IPS-18c (cell line): ENCODE data around the gene BCL11A.

Experiments used
- H3K4me3 ChIP-seq: 2 replicates; pipeline ENCODE4 v1.7.0; 2013; ENCODE audit warnings: low read depth, mild to moderate bottlenecking, low read length, moderate library complexity; ENCODE audit not compliant: insufficient read depth
- H3K9me3 ChIP-seq: one replicate; pipeline ENCODE4 v1.6.1; 2013; ENCODE audit warnings: mild to moderate bottlenecking, low read length, moderate library complexity; ENCODE audit not compliant: control insufficient read depth, insufficient read depth

The BCL11A gene

GRCh38 chr2:60504049-60504448 is 49.4 kb downstream of the BCL11A start:
- H3K4me3 ChIP-seq, result no peak overlapping the region
- H3K9me3 ChIP-seq, result no peaks in the 10 kb centered on the region

- Histone ChIP-seq H3K9me3 (no peaks in the 10 kb centered on the region), H3K4me3 (no peak overlapping the region)
These were observed 51.3 kb downstream of the BCL11A start for GRCh38 chr2:60502144-60502543.

- H3K9me3 ChIP-seq, result no peaks in the 10 kb centered on the region
- no peak overlapping the region for H3K4me3 ChIP-seq
These were observed 52.6 kb downstream of the BCL11A start for GRCh38 chr2:60500861-60501260.

- no peaks in the 10 kb centered on the region for H3K9me3 ChIP-seq
- H3K4me3 ChIP-seq, result no peak overlapping the region
These were observed 53.7 kb downstream of the BCL11A start for GRCh38 chr2:60499651-60500265.

GRCh38 chr2:60498816-60499429 is 54.5 kb downstream of the BCL11A start:
- no peaks in the 10 kb centered on the region for H3K9me3 ChIP-seq
- no peak overlapping the region for H3K4me3 ChIP-seq

- no peak overlapping the region for H3K4me3 ChIP-seq
- no peaks in the 10 kb centered on the region for H3K9me3 ChIP-seq
These were observed 55.2 kb downstream of the BCL11A start for GRCh38 chr2:60498127-60498815.

GRCh38 chr2:60497500-60497899 is 56.0 kb downstream of the BCL11A start:
- Histone ChIP-seq H3K4me3 (no peak overlapping the region), H3K9me3 (no peaks in the 10 kb centered on the region)

- H3K4me3 ChIP-seq, result no peak overlapping the region
These were observed 56.5 kb downstream of the BCL11A start for GRCh38 chr2:60496956-60497355.

GRCh38 chr2:60496475-60496874 is 57.0 kb downstream of the BCL11A start:
- Histone ChIP-seq H3K4me3 (no peak overlapping the region), H3K9me3 (no peaks in the 10 kb centered on the region)

More at GRCh38 chr2:60496956-60497355, 56.5 kb downstream of the BCL11A start:
- no peaks in the 10 kb centered on the region for H3K9me3 ChIP-seq

GRCh38 chr2:60495041-60495625 is 58.3 kb downstream of the BCL11A start:
- Histone ChIP-seq H3K4me3 (no peak overlapping the region), H3K9me3 (no peaks in the 10 kb centered on the region)

- Histone ChIP-seq H3K4me3 (no peak overlapping the region), H3K9me3 (no peaks in the 10 kb centered on the region)
These were observed 59.6 kb downstream of the BCL11A start for GRCh38 chr2:60493804-60494387.

GRCh38 chr2:60492548-60492947 is 60.9 kb downstream of the BCL11A start:
- H3K9me3 ChIP-seq, result no peaks in the 10 kb centered on the region
- H3K4me3 ChIP-seq, result no peak overlapping the region

GRCh38 chr2:60490848-60491247 is 62.6 kb downstream of the BCL11A start:
- H3K4me3 ChIP-seq, result no peak overlapping the region
- no peaks in the 10 kb centered on the region for H3K9me3 ChIP-seq

- H3K4me3 ChIP-seq, result no peak overlapping the region
These were observed 63.0 kb downstream of the BCL11A start for GRCh38 chr2:60490441-60490840.

GRCh38 chr2:60489289-60489688 is 64.2 kb downstream of the BCL11A start:
- no peak overlapping the region for H3K4me3 ChIP-seq
- H3K9me3 ChIP-seq, result no peaks in the 10 kb centered on the region

More at GRCh38 chr2:60490441-60490840, 63.0 kb downstream of the BCL11A start:
- H3K9me3 ChIP-seq, result no peaks in the 10 kb centered on the region

GRCh38 chr2:60488291-60488690 is 65.2 kb downstream of the BCL11A start:
- Histone ChIP-seq H3K9me3 (no peaks in the 10 kb centered on the region), H3K4me3 (no peak overlapping the region)

GRCh38 chr2:60487174-60487573 is 66.3 kb downstream of the BCL11A start:
- no peak overlapping the region for H3K4me3 ChIP-seq
- H3K9me3 ChIP-seq, result no peaks in the 10 kb centered on the region

GRCh38 chr2:60486551-60486950 is 66.9 kb downstream of the BCL11A start:
- no peak overlapping the region for H3K4me3 ChIP-seq

More at GRCh38 chr2:60486551-60486950, 66.9 kb downstream of the BCL11A start:
- H3K9me3 ChIP-seq, result no peaks in the 10 kb centered on the region
